B cell (primary cell): ENCODE data around the gene NEMP2.

Experiments used
- CTCF ChIP-seq: fragments of 200-600 bp; IDR thresholded peaks from one replicate; pipeline ENCODE4 v1.8.0; 2022; ENCODE audit warnings: antibody characterized with exemption, mild to moderate bottlenecking
- EZH2 ChIP-seq: IDR thresholded peaks from 2 replicates; pipeline ENCODE4 v1.6.1; 2012; ENCODE audit warnings: borderline replicate concordance, low read depth, mild to moderate bottlenecking, moderate library complexity, low read length; ENCODE audit not compliant: insufficient read depth, poor library complexity, severe bottlenecking

DNA sequence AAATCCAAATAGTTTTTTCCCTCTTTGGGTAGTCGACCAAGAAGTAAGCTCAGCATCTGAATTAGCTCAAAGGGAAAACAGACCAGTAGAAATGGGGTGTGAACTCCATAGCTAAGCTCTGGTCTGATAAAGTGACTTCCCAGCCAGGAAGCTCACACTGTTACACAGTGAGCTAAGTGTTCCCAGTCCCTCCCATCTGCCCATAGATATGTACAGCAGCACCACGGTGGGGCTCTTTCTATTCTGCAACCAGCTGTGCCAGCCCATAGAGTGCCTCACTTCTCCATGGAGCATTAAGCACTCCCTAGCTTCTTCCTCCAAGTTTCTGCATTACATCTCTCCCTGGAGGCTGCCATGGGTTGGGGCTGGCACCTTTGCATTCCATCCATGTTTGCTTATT, 27.6 kb upstream of the NEMP2 start:
- no peak for TF ChIP-seq CTCF
- no peak for TF ChIP-seq EZH2
